HG02588 (cell line): ENCODE results near the gene ZNF512.
A peak's percentile ranks its signal among the peaks of the same experiment; 100 is the strongest.
"Not testable (repeated sequence)": the region's sequence is repeated elsewhere in the genome, so short reads cannot be mapped to it uniquely, and the experiment has no call there.

Experiments used
- ATAC-seq: cut with Tn5 transposase; IDR thresholded peaks from one replicate; pipeline ENCODE4 v1.9.1; 2021; ENCODE audit warnings: mild to moderate bottlenecking, moderate library complexity; ENCODE audit not compliant: unreplicated experiment

Gene ZNF512

DNA sequence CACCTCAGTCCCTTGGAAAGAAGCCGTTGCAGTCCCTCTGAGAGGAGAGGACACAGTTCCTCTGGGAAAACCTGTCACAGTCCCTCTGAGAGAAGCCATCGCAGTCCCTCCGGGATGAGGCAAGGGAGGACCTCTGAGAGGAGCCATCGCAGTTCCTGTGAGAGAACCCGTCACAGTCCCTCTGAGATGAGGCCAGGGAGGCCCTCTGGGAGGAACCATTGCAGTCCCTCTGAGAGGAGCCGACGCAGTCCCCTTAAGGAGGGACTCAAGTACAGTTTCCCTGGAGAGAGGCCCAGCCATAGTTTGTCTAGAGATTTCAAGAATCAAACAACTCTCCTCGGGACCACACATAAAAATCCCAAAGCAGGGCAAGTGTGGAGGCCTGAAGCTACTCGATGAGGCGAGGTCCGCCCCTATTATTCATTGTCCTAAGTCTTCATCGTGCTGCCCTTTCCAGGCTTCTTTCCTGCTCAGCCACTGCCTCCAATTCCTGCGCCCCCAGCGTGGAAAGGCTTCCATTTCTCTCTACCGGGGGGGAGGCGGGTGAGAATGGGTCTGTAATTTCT lies 630 bp upstream of the ZNF512 start:
- no peak for ATAC-seq

DNA sequence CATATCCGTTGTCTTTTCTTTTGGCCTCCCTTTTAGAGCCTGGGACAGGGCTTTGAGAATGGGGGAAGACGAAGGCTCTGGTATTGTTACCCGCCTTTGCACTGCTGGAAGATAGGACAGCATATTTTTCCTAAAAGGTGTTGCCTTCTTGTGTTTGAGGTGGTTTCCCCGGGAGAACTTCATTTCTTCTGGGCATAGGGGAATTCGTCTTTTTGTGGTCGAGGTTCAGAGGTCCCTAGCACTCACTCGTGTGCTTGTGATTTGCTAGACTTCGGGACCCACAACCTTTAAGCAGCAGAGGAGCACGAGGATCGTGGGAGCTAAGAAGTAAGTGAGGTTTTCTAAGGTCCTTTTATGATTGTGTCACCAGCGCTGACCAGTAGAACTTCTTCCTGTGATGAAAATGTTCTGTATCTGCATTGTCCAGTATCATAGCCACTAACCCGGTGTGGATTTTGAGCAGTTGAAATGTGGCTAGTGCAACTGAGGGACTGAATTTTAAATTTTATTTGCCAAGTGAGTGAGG lies 611 bp downstream of the ZNF512 start:
- ATAC-seq = peak; percentile 6

DNA sequence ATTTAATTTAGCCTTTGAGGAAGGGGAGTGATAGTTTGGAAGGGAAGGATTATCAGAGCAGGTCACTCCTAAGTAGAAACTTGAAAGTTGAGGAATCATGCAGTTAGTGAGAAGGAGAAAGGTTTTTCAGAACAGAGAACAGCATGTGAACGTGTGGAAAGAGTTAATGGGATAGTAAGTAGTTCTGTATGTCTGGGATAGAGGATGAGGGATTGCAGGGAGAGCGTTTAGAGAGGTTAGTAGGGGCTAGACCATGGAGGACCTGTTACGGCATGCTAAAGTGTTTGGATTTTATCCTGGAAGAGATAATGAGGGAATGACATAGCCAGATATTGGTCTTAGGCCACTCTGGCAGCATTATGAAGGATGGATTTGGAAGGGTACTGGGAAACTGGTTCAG lies 1.8 kb downstream of the ZNF512 start:
- ATAC-seq = no peak

DNA sequence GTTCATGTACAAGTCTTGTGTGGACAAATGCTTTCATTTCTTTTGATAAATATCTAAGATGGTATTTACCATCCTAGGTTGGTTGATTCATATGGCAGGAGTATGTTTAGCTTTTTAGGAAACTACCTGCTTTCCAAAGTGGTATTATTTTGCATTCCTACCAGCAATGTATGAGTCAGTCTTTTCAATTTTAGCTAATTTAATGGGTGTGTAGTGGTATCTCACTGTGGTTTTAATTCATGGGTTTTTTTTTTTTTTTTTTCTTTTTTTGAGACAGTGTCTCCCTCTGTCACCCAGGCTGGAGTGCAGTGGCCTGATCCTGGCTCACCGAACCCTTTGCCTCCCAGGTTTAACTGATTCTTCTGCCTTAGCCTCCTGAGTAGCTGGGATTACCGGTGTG lies 4.2 kb downstream of the ZNF512 start:
- ATAC-seq = no peak

DNA sequence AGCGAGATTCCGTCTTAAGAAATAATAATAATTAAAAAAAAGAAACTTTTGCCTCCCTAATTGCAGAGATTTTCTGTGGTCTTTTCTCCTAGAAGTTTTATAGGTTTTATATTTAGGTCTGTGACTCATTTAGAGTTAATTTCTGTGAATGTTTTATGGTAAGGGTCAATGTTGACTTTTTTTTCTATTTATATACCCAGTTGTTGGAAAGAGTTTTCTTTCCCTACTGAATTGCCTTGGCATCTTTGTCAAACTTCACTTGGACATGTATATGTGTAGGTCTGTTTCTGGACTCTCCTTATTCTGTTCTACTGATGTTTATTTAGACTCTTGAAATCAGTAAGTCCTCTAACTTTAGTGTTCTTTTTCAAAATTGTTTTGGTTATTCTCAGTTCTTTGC lies 5.5 kb downstream of the ZNF512 start:
- ATAC-seq = no peak

DNA sequence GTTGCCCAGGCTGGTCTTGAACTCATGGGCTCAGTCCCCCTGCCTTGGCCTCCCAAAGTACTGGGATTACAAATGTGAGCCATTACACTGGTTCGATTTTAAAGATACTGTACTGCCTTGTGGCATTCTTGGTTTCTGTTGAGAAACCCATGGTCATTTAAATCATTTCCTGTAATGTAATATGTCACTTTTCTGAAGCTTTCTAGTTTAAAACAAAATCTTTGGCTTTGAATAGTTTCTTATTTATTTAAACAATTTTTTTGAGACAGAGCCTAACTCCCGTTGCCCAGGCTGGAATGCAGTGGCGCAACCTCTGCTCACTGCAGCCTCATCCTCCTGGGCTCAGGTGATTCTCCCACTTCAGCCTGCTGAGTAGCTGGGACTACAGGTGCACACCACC lies 8.9 kb downstream of the ZNF512 start:
- ATAC-seq = no peak

DNA sequence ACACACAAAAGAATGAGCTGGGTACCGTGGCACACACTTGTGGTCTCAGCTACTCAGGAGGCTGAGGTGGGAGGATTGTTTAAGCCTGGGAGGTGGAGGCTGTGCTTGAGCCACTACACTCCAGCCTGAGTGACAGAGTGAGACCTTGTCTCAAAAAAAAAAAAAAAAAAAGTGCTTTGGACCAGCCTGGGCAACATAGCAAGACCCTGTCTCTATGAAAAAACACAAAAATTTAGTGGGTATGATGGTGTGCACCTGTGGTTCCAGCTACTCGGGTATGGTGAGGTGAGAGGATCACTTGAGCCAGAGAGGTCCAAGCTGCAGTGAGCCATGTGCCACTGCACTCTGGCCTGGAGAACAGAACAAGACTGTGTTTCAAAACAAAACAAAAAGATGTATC lies 10.4 kb downstream of the ZNF512 start:
- no peak for ATAC-seq

DNA sequence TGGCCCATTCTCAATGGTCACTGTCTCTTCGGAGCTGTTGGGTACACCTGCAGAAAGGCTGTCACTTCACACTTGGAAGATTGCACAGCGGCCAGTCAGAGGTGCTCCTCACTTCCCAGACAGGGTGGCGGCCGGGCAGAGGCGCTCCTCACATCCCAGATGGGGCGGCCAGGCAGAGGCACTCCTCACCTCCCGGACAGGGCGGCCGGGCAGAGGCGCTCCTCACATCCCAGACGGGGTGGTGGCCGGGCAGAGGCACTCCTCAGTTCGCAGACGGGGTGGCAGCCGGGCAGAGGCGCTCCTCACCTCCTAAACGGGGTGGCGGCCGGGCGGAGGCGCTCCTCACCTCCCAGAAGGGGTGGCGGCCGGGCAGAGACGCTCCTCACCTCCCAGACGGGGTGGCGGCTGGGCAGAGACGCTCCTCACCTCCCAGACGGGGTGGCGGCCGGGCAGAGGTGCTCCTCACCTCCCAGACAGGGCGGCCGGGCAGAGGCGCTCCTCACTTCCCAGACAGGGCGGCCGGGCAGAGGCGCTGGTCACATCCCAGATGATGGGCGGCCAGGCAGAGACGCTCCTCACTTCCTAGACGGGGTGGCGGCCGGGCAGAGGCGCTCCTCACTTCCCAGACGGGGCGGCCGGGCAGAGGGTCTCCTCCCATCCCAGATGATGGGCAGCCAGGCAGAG lies 11.3 kb downstream of the ZNF512 start:
- not testable (repeated sequence) for ATAC-seq

DNA sequence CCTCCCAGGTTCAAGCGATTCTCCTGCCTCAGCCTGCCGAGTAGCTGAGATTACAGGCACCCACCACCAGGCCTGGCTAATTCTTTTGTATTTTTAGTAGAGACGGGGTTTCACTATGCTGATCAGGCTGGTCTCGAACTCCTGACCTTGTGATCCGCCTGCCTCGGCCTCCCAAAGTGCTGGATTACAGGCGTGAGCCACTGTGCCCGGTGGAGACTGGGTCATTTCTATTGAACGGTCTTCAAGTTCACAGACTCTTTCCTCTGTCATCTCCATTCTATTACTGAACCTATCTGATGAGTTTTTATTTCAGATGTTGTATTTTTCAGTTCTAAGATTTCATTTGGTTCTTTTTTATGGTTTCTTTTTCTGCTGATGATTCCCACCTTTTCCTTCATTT lies 12.6 kb downstream of the ZNF512 start:
- not testable (repeated sequence) for ATAC-seq

DNA sequence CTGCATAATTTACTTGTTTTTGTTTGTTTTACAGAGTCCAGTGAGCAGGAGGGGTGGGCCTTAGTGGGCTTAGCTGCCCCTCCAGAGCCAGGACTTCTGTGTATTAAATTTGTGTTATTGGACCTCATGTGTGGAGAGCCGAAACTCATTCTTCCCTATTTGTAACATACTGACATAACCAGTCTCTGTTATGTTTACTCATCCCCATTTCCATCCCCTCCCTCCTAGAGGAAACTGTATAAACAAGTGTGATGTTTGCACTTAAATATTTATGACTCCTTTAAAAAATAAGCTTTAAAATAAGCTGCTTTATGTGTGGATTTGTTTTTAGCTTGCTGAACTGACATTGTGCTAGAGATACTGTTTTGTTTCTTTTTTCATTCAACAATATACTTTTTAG lies 13.8 kb downstream of the ZNF512 start:
- ATAC-seq = no peak

DNA sequence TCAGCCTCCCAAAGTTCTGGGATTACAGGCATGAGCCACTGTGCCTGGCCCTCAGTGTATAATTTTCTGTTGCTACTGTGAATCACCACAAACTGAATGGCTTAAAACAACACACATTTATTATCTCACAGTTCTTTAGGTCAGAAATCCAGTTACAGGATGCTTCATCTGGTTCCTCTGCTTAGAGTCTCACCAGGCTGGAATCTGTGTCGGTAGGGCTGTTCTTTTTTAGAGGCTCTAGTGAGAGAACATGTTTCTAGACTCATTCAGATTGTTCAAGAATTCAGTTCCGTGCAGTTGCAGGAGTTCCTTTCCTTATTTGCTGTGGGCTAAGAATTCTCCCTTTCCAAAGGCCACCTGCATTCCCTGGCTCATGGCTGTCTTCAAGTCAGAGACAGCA lies 23.8 kb downstream of the ZNF512 start:
- ATAC-seq = no peak

DNA sequence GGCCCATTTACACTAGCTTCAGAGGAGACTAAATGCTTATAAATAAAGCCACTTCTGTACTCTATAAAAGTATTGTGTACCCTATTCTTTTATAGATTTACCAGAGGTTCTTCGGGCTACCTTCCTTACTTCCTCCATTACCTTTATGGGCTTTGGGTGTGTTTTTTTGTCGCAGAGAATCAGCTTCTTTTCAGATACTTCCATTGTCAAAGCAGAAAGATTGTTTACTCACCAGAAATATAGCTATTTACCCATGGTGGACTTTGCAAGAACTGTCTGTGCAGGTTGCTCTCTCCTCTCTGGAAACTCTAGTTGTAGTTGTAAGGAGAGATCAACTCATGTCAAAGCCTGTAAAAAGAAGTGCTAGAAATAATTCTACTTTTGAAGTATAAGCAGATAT lies 31.1 kb downstream of the ZNF512 start:
- ATAC-seq = no peak

DNA sequence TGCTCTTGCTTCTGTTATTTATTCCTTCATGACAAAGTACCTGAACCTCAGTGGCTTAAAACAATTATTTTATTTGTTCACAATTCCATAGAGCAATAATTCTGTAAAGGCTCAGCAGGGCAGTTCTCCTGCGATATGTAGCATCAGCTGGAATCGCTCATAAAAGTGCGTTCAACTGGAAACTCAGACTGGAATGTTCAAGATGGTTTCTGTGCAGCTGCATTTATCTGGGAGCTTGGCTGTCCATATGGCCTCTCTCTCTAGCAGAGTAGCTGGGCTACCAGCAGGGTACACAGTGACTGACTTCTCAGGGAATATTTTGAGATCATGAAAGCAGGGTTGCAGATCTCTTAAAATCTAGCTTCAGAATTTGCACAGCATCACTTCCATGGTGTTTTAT lies 32.5 kb downstream of the ZNF512 start:
- ATAC-seq = no peak

DNA sequence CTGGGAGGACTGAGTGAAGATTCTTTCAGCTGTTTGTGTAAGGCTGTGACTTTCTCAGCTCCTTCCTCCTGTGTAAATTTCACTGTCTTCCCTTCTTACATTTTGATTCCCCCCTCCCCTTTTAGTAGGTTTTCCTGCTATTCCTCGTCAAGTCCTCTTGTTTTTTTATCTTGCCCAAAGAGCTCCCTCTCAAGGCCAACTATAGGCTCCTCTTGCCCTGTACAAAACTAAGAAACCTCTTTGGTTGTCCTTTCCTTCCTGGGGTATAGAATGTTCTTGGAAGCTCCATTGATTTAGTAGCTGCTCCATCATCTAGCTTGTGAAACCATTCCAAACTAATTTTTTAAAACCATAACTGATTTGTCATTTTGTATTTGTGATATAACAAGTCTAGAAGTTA lies 38.7 kb downstream of the ZNF512 start:
- no peak for ATAC-seq

DNA sequence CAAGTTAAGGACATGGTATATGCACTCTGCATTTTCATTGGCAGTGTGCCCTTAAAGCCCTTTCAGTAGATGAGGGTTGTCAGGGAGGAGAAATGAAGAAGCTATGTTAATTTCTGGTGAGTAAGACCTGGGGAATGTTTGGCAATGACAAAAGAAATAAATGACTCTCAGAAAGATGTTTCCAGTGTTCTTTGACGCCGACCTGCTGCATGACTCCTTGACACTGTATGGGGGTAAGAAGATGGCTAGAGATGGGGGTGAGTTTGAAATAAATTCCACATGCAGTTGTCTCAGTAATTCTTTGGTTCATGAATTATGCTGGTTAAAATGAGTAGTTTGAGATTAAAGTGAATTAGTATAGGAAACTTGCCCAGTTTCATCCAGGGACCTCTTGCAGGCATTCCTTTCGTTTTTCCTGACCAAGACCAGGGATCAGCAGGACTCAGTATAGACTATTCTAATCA lies 40.1 kb downstream of the ZNF512 start:
- no peak for ATAC-seq

DNA sequence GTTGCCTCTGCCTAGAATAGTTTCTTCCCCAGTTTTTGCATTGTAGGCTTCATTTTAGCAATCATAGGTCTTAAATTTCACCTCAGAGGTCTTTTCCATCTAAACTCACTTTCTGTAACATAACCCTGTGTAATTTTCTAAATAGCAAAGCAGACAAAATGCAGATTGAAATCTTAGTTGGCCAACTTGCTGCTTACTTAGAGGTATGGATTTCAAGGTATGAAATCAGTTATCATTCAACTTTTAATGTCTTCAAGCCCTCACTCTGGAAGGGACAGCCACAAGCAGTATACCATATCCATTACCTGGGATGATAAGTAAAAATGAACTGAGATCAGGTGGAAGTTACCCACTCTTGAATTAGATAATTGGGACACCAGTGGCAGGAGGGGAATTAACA lies 42.1 kb downstream of the ZNF512 start:
- no peak for ATAC-seq

DNA sequence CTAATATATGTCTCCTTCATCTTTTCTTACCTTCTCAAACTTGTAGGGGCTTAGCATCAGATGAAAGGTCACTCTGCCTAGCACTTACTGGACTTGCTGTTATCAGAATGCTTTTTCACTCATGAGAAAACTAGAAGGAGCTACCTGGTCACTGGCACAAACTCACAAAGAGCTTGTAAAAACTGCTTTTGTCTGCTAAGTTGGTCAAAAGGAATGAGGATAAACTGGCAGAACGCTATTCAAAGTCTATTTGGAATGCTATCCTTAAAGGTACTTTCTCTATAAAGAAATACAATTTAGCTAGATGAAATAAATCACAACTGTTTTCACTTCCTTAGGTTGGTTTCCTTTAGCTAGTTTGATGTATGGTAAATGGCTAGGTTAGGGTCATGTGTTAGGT lies 43.5 kb downstream of the ZNF512 start:
- ATAC-seq = not testable (repeated sequence)

DNA sequence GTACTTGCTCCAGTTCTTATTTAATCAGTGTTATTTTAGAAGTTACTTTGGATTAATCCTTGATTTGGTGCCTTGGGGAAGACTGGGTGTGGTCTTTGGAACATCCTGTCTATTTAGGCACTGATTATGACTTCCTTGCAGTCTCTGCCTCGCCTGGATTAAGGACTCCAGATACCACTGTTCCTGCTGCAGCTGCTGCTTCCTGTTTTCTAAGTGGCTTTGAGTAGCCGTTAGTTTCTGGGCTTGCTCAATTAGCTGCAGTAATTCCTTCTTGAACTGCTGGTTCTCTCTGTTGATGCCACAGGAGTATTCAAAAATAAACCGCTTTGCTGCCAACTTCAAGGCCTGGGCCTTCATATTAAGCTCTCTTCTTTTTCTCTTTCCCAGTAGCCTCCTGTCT lies 44.1 kb downstream of the ZNF512 start:
- not testable (repeated sequence) for ATAC-seq

DNA sequence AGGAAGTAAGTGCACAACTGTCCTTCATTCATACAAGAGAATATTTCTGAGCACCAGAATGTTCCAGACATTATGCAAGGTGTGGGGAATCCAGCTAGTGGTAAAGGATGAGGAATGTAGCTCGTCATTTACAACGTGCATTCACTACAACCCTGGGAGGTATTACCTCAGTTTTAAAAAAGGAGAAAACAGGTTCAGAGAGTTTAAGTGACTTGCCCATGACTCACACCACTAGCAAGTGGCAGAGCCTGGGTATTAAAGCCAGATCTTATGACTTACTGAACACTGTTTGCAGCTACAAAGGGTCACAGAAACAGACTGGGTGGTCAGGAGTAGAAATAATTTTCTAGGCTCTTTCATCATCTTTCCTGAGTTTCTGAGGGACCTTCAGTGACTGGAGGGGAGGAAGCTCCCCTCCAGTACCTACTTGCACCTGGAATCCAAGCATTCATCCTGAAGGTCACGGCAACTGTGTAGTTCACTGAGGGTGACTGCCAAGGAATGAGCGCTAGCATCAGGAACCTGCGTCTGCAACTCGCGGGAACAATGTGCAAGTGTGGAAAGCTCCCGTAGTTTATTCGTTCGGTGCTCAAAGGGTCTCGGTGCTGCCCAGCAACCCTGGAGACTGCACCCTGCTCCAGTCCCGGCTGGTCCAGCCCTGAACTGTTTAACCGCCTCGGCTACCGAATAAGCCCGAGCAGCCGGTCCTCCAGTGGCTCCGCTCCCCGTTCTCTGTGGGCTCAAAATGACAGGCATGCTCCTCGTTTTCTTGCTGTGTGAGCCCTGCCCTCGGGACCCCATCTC lies 45.3 kb downstream of the ZNF512 start:
- peak; percentile 8 for ATAC-seq

DNA sequence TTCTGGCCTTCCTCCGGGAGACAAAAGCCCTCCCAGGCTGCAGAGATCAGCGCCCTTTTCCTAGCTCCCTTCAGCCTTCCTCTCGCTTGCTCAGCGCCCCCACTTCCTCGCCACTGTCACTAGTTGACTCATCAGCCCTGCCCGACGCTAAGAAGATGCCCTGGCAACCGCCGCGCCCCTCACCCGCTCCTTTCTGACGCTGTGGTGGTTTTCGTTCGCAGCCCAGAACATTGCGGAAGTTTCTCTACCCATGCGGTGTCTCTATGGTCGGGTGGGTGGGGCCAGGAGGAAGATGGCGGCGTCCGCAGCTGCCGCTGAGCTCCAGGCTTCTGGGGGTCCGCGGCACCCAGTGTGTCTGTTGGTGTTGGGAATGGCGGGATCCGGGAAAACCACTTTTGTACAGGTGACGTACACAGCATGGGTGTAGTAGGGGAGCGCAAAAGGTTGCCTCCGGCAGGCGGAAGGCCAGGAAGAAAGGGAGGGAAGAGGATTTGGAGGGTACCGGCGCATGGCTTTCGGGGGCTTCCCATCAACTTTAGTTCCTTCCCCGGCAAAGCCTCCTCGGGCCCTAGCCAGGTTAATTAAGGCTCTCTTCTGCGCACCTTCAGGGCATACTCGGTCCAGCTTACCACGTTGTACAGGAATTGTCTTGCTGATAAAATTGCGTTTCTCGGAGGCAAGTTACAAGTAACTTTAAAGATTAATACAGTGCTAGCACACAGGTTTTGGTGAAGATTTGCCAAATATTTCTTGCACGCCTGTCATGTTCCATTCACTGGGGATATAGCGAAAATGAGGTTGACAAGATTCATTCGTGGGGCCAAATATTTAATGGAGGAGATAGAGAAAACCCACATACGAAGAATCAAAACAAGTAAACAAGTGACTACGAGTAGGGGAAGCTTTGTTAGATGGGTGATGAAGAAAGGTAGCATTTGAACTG lies 46.2 kb downstream of the ZNF512 start, which contains the start of the genes CCDC121 and GPN1:
CCDC121 (minus strand) TSS at position 246 of the 943 bp plus-strand sequence. CDS start 1,213 bp downstream, outside the sequence.
GPN1 (plus strand) TSS at position 284 of the 943 bp plus-strand sequence; CDS start at position 293, 9 bp downstream.
- ATAC-seq = peak; percentile 99
